ENCODE results near the gene SLCO4C1. TPM values are rescaled to one million over a fixed set of nuclear protein-coding genes. Genes with fewer than 3 reads are reported as not detected.

SLCO4C1 gene
- total RNA-seq, 1 experiment from 2014 or later: 4.8 TPM

DNA sequence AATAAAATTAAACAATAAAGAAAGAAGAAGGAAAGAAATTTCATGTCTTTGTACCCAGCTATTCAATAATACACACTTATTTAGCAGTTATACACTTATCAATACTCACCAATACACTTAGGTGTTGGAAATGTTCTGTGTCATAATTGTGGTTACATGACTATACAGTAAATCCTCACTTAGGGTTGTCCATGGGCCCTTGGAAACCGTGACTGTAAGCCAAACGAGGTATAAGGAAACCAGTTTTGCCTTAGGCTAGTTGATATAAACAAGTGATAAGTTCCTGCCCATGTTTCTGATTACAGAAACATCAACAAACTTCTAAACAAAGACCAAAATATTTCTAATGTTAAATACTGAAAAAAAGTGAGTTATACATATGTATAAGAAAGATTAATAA lies 10.0 kb upstream of the SLCO4C1 start:
- Histone ChIP-seq H4K20me1 (ENCODE audit: control insufficient read depth, insufficient read depth, insufficient read length) (no peaks in the 10 kb centered on the region), H3K27ac (ENCODE audit: insufficient read length, low read depth, low read length) (no peak overlapping the region), H2BK5ac (ENCODE audit: insufficient read length, low read length) (no peak overlapping the region), H3K27me3 (ENCODE audit: insufficient read depth, low read length) (no peaks in the 10 kb centered on the region), H4K5ac (ENCODE audit: insufficient read length, low read depth, low read length) (no peak overlapping the region), H2AFZ (ENCODE audit: low read length) (no peak overlapping the region), H3K4me2 (ENCODE audit: insufficient read depth, insufficient read length, low read length) (no peak overlapping the region), H3K79me1 (ENCODE audit: insufficient read depth, low read depth, low read length, poor library complexity, severe bottlenecking) (no peaks in the 10 kb centered on the region), H2BK20ac (ENCODE audit: low read depth, low read length, poor library complexity, severe bottlenecking) (no peak overlapping the region), H3K4ac (ENCODE audit: low read depth, low read length) (no peak overlapping the region), H3K23me2 (ENCODE audit: insufficient read length, low read depth, low read length, poor library complexity, severe bottlenecking) (no peaks in the 10 kb centered on the region), H3K9me3 (ENCODE audit: control insufficient read depth, low read depth, low read length) (no peaks in the 10 kb centered on the region), H3K18ac (ENCODE audit: insufficient read length, low read depth, low read length) (no peak overlapping the region), H3T11ph (ENCODE audit: low read length) (no peak overlapping the region), H2BK12ac (ENCODE audit: insufficient read length, low read depth, low read length) (no peak overlapping the region), H3K14ac (ENCODE audit: insufficient read depth, low read length) (no peak overlapping the region), H3K9ac (ENCODE audit: extremely low read depth, insufficient read length, low read length) (no peak overlapping the region), H3K23ac (ENCODE audit: insufficient read length, low read depth, low read length) (no peak overlapping the region), H2BK15ac (ENCODE audit: low read depth, low read length) (no peak overlapping the region), H2AK5ac (ENCODE audit: insufficient read length, low read length) (no peak overlapping the region), H3K79me2 (ENCODE audit: insufficient read depth, low read length) (no peaks in the 10 kb centered on the region), H2BK120ac (ENCODE audit: low read depth, low read length, poor library complexity, severe bottlenecking) (no peak overlapping the region), H4K91ac (ENCODE audit: insufficient read length, low read depth, low read length) (no peak overlapping the region), H3K56ac (ENCODE audit: insufficient read length, low read depth, low read length) (no peak overlapping the region), H4K8ac (replicated peaks; ENCODE audit: insufficient read length, low read depth, low read length) (no peak overlapping the region), H3K4me1 (ENCODE audit: insufficient read depth, low read length) (no peaks in the 10 kb centered on the region)
- Mint-ChIP-seq H3K36me3 (ENCODE audit: insufficient read depth in 1 of 3, low read depth in 3 of 3) (peaks cover 0 to 6% (median 5%) of the 10 kb centered on the region in 3 experiments; a peak in 2 of 7 replicates), H3K27me3 (ENCODE audit: low read depth) (no peaks in the 10 kb centered on the region), H3K4me3 (no peak overlapping the region), H3K9me3 (peaks cover 4 to 6% of the 10 kb centered on the region in 2 experiments; a peak in 4 of 5 replicates), H3K27ac (no peak overlapping the region), H3K4me1 (no peaks in the 10 kb centered on the region)
- no peak for TF ChIP-seq CTCF (conservative IDR thresholded peaks at IDR 0.05)
- DNase-seq: no peak
- WGBS (ENCODE audit: extremely low coverage, insufficient read length, low lambda C conversion rate): no CpG with 5 or more reads among the region's 2 CpGs
